ENCODE results near the gene SH3BP4. TPM values are rescaled to one million over a fixed set of nuclear protein-coding genes. Genes with fewer than 3 reads are reported as not detected.

The SH3BP4 gene
- total and polyA plus RNA-seq, 2 donors (not counting 1 experiment from before 2014, with no cell fraction given) = 1.00 to 1.3 TPM

DNA sequence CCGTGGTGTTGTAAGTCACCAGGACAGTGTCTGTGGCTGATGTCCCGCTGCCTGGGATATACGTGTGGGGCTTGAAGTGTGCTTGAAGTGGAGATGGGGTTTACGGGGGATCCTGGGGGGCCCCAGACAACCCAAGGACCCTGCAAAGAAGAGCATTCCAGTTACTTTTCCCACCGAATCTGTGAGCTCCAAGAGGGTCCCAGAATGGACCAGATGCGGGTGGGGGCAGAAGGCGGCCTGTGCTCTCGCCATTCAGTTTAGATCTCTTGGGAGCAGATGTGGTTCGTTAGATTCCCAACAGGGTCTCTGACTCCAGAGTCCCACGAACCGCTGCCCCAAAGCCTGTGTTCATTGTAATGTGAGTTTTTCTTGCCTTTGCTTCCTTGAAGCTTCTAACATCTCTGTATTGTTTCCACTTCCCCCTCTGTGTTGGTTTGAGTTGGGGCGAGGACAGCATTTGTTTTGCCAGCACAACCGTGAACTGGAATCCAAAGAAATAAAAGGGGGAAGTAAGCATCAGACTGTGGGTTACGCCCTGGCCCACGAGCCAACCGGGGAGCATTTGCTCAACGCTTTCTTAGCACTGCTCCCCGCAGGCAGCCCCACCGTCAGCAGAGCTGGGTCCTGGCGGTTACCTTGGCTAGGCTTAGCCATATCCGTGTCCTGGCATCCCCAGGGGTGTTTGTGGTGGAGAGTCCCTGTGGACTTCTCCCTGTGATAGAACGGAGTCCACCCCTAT lies 92.1 kb downstream of the SH3BP4 start:
- H3K4me1 Mint-ChIP-seq = peaks cover 46% of the 10 kb centered on the region
- no peaks in the 10 kb centered on the region for H3K27me3 Mint-ChIP-seq
- H3K27ac Mint-ChIP-seq = peak overlapping the region; percentile 81
- ATAC-seq (ENCODE audit: low read depth) (peak; percentile 70), DNase-seq (peak; percentile 84)
- TF ChIP-seq CTCF (IDR thresholded peaks at IDR 0.05) = no peak
- TF ChIP-seq EZH2 (IDR thresholded peaks at IDR 0.05; ENCODE audit: borderline replicate concordance, insufficient read depth, low read depth, low read length, poor library complexity, severe bottlenecking) = no peak
- Histone ChIP-seq H3K27ac (ENCODE audit: low read length in 2 of 2) (peak overlapping the region; percentile 79 to 80), H3K79me2 (ENCODE audit: control insufficient read depth, insufficient read depth, low read length) (no peaks in the 10 kb centered on the region), H3K4me2 (replicated peaks; ENCODE audit: low read depth, low read length, poor library complexity, severe bottlenecking) (peak overlapping the region; percentile 73), H2AFZ (ENCODE audit: insufficient read depth, low read depth, low read length, poor library complexity, severe bottlenecking) (peak overlapping the region; percentile 7), H3K27me3 (replicated peaks in 1 of 4; ENCODE audit: control extremely low read depth in 1 of 4, control insufficient read depth in 3 of 4, insufficient read depth in 4 of 4, low read length in 3 of 4) (no peaks in the 10 kb centered on the region), H3K4me1 (ENCODE audit: control insufficient read depth in 2 of 2, insufficient read depth in 2 of 2, low read length in 2 of 2) (peaks cover 38 to 49% of the 10 kb centered on the region in 2 donors), H4K20me1 (ENCODE audit: control insufficient read depth, insufficient read depth, low read length, poor library complexity, severe bottlenecking) (no peaks in the 10 kb centered on the region), H3K4me3 (ENCODE audit: control extremely low read depth in 1 of 5, extremely low read depth in 1 of 5, insufficient read depth in 1 of 5, low read depth in 2 of 5, low read length in 4 of 5) (peak overlapping the region in 3 of 5 experiments; percentile 0 to 29 (median 28)), H3K9me3 (ENCODE audit: control extremely low read depth in 1 of 3, control insufficient read depth in 2 of 3, insufficient read depth in 1 of 3, low read length in 2 of 3) (peaks cover 0 to 20% (median 0%) of the 10 kb centered on the region in 3 donors), H3K9ac (ENCODE audit: low read length) (peak overlapping the region; percentile 36), H3K36me3 (replicated peaks in 1 of 2; ENCODE audit: control extremely low read depth in 1 of 2, control insufficient read depth in 1 of 2, extremely low read depth in 1 of 2, insufficient read depth in 2 of 2, low read length in 1 of 2) (no peaks in the 10 kb centered on the region)
- ChIA-PET CTCF (no interaction called here), POLR2A (no interaction called here)
- intact Hi-C loops (cut with micrococcal nuclease) = loop anchor here (10.0 kb wide), 2 partner anchors 89 to 1179 kb away; partner anchors contain the start of genes MSL3B and SH3BP4
- peak overlapping the region; percentile 69 for H3K4me3 Mint-ChIP-seq
- H3K9me3 Mint-ChIP-seq (ENCODE audit: insufficient read depth) = no peaks in the 10 kb centered on the region
- 38% methylated on average over 15 of the region's 22 CpGs for WGBS (ENCODE audit: insufficient coverage)
